Adrenal gland (tissue), 12 donors: Measurements from ENCODE around the gene RETREG1. TPM values are rescaled to one million over a fixed set of nuclear protein-coding genes. Genes with fewer than 3 reads are reported as not detected.
"Not testable (repeated sequence)": the region's sequence is repeated elsewhere in the genome, so short reads cannot be mapped to it uniquely, and the experiment has no call there.

Experiments
- DNase-seq, 7 donors: peaks; one replicate each; pipeline ENCODE4 v3.0.0-alpha.2; 2019 to 2020
- H3K27ac ChIP-seq, 5 donors: fragments of 200-600 bp; sonication (generic) in 4 of 5; 1 replicate in 3 of 5; 2 replicates in 2 of 5; pipeline versions ENCODE4 v1.5.1 to v1.8.0; 2016 to 2020; ENCODE audit warnings: mild to moderate bottlenecking in 1 of 5
- H3K27me3 ChIP-seq: fragments of 200-600 bp; 2 replicates; pipeline ENCODE4 v1.8.0; 2021
- H3K36me3 ChIP-seq, 2 donors: fragments of 200-600 bp; replicated peaks in 1 of 2; 1 replicate in 1 of 2; 2 replicates in 1 of 2; pipeline versions ENCODE4 v1.5.1 to v1.8.0; 2018 to 2022
- H3K4me1 ChIP-seq, 2 donors: fragments of 200-600 bp; replicated peaks in 1 of 2; 1 replicate in 1 of 2; 2 replicates in 1 of 2; pipeline versions ENCODE4 v1.5.1 to v1.8.0; 2018 to 2021
- H3K4me3 ChIP-seq, 4 donors: fragments of 200-600 bp; sonication (generic) in 3 of 4; one replicate each; pipeline ENCODE4 v1.5.1; 2016 to 2018
- H3K9me3 ChIP-seq, 3 donors: fragments of 200-600 bp; sonication (generic) in 1 of 3; replicated peaks in 1 of 3; 1 replicate in 2 of 3; 2 replicates in 1 of 3; pipeline versions ENCODE4 v1.5.1 to v1.8.0; 2016 to 2021
- POLR2A ChIP-seq, 2 donors: fragments of 450-650 bp; IDR thresholded peaks; one replicate each; pipeline ENCODE4 v1.6.1; 2017; ENCODE audit warnings: antibody characterized with exemption in 2 of 2, mild to moderate bottlenecking in 2 of 2, moderate library complexity in 1 of 2
- WGBS, 4 donors: extraction: QIAGEN DNeasy Blood & Tissue Kit in 2 of 4; methylation state at CpG; one replicate each; pipeline versions ENCODE4 v1.1.5 to v1.1.7; 2013 to 2017; 5-methylcytosine and 5-hydroxymethylcytosine counted together
- intact Hi-C, 2 donors: fragments of 100-400 bp; cut with DNase I; formaldehyde crosslinking; loops; one replicate each; pipeline versions ENCODE4 v1.14.1 to v1.15.0; 2022 to 2023
- polyA plus RNA-seq, 3 donors: library from polyadenylated mRNA; stranded (reverse); fragments of 200-250 nt in 2 of 3; fragments of 350-450 nt in 1 of 3; fragmentation: Illumina TruSeq in 1 of 3; extraction: RNeasy Lipid Tissue Mini Kit (QIAGEN cat#74804) in 1 of 3; gene quantifications; one replicate each; pipeline ENCODE4 v1.2.3, GENCODE V29; 2013 to 2014
- total RNA-seq, 9 donors: library from RNA; depleted of rRNA in 4 of 9; stranded (reverse); fragments of >200 nt in 4 of 9; fragments of 120-200 nt in 1 of 9; fragmentation: NEBNext Ultra II Directional in 1 of 9; extraction: Animal tissue kit (Norgen Biotek cat#: 25700) in 1 of 9; gene quantifications; one replicate each; pipeline versions ENCODE4 v1.1.0 to v1.2.4, GENCODE V29; 2013 to 2023
- TF ChIP-seq, protein P1 (sequence below), 6 experiments: fragments of 450-650 bp in 4 of 6; fragments of 200-600 bp in 2 of 6; sonication (generic) in 1 of 6; IDR thresholded peaks; 1 replicate in 5 of 6; 2 replicates in 1 of 6; pipeline versions ENCODE4 v1.5.1 to v1.8.0; 2016 to 2021; ENCODE audit warnings: antibody characterized with exemption in 6 of 6, mild to moderate bottlenecking in 2 of 6, moderate library complexity in 1 of 6
- donor health status: healthy with polysubstance abuse.
- donor health status: Bipolar disorder and iron deficiency.
- donor health status: DM: yes; HTN: yes; CAD: no.
- donor health status: DM: no; HTN: no; CAD: no.
- donor health status: DM: no; HTN: no; CAD: no.
- donor health status: DM: yes; HTN: yes; CAD: no.

The RETREG1 gene
- total and polyA plus RNA-seq, 12 donors, result 0.06 to 5.9 (median 2.1) TPM

DNA sequence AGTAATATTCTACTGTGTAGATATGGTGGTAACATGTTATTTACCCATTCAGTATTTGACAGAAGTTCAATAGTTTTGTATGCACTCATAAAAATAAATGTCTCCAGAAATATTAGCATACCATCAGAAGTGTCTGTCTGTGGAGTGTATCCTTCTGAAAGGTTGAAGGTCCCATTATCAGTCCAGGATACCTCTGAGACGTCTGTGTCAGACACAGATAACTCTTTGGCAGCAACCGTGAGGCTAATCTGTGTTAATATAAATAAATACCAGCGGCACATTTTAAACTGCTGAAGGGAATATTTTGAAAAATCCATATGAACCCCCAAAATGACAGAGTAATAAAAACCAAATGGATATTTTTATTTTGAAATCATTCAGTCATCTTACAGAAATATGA is 139.3 kb downstream of the RETREG1 start:
- intact Hi-C loops, result no loop called here
- TF ChIP-seq, protein P1, sequence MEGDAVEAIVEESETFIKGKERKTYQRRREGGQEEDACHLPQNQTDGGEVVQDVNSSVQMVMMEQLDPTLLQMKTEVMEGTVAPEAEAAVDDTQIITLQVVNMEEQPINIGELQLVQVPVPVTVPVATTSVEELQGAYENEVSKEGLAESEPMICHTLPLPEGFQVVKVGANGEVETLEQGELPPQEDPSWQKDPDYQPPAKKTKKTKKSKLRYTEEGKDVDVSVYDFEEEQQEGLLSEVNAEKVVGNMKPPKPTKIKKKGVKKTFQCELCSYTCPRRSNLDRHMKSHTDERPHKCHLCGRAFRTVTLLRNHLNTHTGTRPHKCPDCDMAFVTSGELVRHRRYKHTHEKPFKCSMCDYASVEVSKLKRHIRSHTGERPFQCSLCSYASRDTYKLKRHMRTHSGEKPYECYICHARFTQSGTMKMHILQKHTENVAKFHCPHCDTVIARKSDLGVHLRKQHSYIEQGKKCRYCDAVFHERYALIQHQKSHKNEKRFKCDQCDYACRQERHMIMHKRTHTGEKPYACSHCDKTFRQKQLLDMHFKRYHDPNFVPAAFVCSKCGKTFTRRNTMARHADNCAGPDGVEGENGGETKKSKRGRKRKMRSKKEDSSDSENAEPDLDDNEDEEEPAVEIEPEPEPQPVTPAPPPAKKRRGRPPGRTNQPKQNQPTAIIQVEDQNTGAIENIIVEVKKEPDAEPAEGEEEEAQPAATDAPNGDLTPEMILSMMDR (IDR thresholded peaks at IDR 0.05), result no peak
- TF ChIP-seq POLR2A (IDR thresholded peaks at IDR 0.05), result no peak
- no peaks in the 10 kb centered on the region for H3K4me1 ChIP-seq
- DNase-seq, result no peak
- H3K4me3 ChIP-seq, result no peak overlapping the region
- no peaks in the 10 kb centered on the region for H3K9me3 ChIP-seq
- H3K27me3 ChIP-seq, result no peaks in the 10 kb centered on the region
- H3K27ac ChIP-seq, result no peak overlapping the region
- H3K36me3 ChIP-seq, result no peaks in the 10 kb centered on the region
- WGBS, 4 donors, result 34 to 40% (median 38%) methylated on average over 3 of the region's 3 CpGs

DNA sequence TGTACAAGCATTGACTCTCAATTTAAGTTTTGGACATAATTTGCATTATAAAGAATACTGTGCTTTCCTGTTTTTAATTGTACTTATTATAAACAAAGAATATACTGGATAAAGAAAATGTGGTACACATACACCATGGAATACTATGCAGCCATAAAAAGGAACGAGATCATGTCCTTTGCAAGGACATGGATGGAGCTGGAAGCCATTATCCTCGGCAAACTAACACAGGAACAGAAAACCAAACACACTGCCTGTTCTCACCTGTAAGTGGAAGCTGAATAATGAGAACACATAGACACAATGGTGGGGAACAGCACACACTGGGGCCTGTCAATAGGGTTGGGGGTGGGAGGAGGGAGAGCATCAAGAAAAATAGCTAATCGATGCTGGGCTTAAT is 140.4 kb downstream of the RETREG1 start:
- H3K27ac ChIP-seq, DNase-seq, H3K27me3 ChIP-seq, intact Hi-C loops, H3K9me3 ChIP-seq, H3K36me3 ChIP-seq, H3K4me3 ChIP-seq, H3K4me1 ChIP-seq: not testable (repeated sequence)
- 88 to 96% (median 92%) methylated on average over 3 of the region's 3 CpGs for WGBS, 4 donors

DNA sequence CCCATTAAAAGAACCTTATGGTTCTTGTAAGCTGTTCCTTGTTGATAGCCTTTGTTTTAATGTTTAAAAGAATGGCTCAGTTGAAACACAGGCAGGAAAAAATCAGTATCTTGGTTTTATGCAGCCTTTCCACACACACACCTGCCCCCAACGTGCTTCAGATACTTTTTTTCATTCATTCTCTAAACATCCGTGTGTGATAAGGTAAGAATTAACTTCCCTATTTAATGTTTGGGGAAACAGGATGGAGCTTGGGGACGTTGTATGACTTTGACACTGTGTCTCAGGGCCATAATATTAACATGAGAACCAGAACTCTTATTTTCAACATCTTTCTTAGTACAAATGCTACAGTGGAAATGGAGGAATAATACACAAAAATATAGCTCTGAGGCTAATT is 145.4 kb downstream of the RETREG1 start:
- H3K36me3 ChIP-seq, result no peaks in the 10 kb centered on the region
- no peaks in the 10 kb centered on the region for H3K27me3 ChIP-seq
- no peak for DNase-seq
- H3K27ac ChIP-seq, result no peak overlapping the region
- H3K4me1 ChIP-seq, result peaks cover 11 to 16% of the 10 kb centered on the region in 2 donors
- TF ChIP-seq, protein P1 (IDR thresholded peaks at IDR 0.05), result no peak
- no peak for TF ChIP-seq POLR2A (IDR thresholded peaks at IDR 0.05)
- H3K9me3 ChIP-seq, result no peaks in the 10 kb centered on the region
- H3K4me3 ChIP-seq, result no peak overlapping the region
- WGBS, 4 donors, result 68 to 86% (median 77%) methylated on average over 3 of the region's 3 CpGs
- intact Hi-C loops, result no loop called here

DNA sequence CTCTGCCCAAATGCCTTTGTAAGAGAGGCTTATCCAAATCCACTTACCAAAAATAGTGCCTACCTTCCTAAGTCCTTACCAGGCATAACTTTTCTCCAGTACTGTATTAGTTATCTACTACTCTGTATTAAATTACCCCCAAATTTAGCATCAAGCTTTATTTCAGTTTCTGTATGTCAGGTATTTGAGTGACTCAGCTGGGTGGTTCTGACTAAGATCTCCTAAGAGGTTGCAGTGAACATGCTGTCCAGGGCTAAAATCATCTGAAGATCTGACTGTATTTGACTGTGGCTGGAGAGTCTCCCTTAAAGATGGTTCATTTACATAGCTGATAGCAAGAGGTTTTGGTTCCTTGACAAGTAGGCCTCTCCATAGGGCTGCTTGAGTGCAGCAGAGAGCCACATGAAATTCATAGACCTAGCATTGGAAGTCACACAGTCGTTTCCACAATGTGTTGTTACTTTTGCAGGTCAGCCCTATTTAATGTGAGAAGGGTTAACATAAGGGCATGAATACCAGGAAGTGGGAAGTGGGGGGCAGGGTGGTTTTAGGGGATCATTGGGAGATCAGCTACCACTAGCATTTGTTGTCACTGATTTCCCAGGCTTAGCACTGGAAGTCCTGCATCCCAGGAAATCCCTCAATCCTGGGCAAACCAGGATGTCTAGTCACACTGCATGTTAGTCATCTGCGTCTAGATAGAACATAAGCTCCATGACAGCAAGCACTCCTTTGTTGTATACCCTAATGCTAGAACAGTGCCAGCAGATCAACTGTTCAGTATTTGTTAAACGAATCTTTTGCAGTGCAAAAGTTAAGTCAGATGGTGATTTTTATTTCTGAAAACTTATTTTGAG is 149.2 kb downstream of the RETREG1 start:
- Histone ChIP-seq H3K27ac (no peak overlapping the region), H3K9me3 (no peaks in the 10 kb centered on the region), H3K27me3 (no peaks in the 10 kb centered on the region), H3K4me1 (peaks cover 25 to 39% of the 10 kb centered on the region in 2 donors), H3K4me3 (no peak overlapping the region), H3K36me3 (peaks cover 0 to 10% of the 10 kb centered on the region in 2 donors)
- DNase-seq, result no peak
- intact Hi-C loops, result no loop called here
- 67 to 77% (median 74%) methylated on average over 2 to 3 of the region's 3 CpGs for WGBS, 4 donors
- no peak for TF ChIP-seq POLR2A (IDR thresholded peaks at IDR 0.05)
- TF ChIP-seq, protein P1 (IDR thresholded peaks at IDR 0.05), result no peak
